ENCODE data around the gene PPP1CC. TPM values are rescaled to one million over a fixed set of nuclear protein-coding genes. Genes with fewer than 3 reads are reported as not detected.
A peak's percentile ranks its signal among the peaks of the same experiment; 100 is the strongest.

PPP1CC gene
- total RNA-seq: 459 and 489 TPM in 2 replicates

GRCh38 chr12:110742718-110743570 is at the start of gene PPP1CC:
Gene PPP1CC (minus strand): TSS chr12:110742891. CDS start chr12:110742707, 184 bp downstream.
- Mint-ChIP-seq H3K9me3 (no peaks in the 10 kb centered on the region), H3K4me3 (peak within 1 kb of the TSS; percentile 99), H3K27me3 (no peaks in the 10 kb centered on the region), H3K36me3 (ENCODE audit: low read depth) (peaks cover 38% of the 10 kb centered on the region), H3K4me1 (peaks cover 35% of the 10 kb centered on the region), H3K27ac (peak within 1 kb of the TSS; percentile 99)
- DNase-seq: peak; percentile 97
- intact Hi-C loops (cut with micrococcal nuclease): loop anchor here (1.0 to 2.0 kb wide), 3 partner anchors 20 to 83 kb away; no protein-coding TSS in a partner anchor

- intact Hi-C loops (cut with micrococcal nuclease): loop anchor here (1.0 kb wide), 1 partner anchor 11 kb away; no protein-coding TSS in a partner anchor
- Mint-ChIP-seq H3K27ac (peak overlapping the region; percentile 59), H3K4me1 (peaks cover 18% of the 10 kb centered on the region), H3K27me3 (no peaks in the 10 kb centered on the region), H3K9me3 (peaks cover 4% of the 10 kb centered on the region), H3K4me3 (peak overlapping the region; percentile 8), H3K36me3 (ENCODE audit: low read depth) (no peaks in the 10 kb centered on the region)
- DNase-seq: no peak
Measured at GRCh38 chr12:110791589-110791988, 48.9 kb upstream of the PPP1CC start.

- Mint-ChIP-seq H3K27me3 (no peaks in the 10 kb centered on the region), H3K9me3 (peaks cover 4% of the 10 kb centered on the region), H3K27ac (no peak overlapping the region), H3K4me1 (peaks cover 18% of the 10 kb centered on the region), H3K36me3 (ENCODE audit: low read depth) (no peaks in the 10 kb centered on the region), H3K4me3 (no peak overlapping the region)
- DNase-seq: no peak
- intact Hi-C loops (cut with micrococcal nuclease): no loop called here
Measured at GRCh38 chr12:110790301-110790700, 47.6 kb upstream of the PPP1CC start.

- H3K36me3 Mint-ChIP-seq (ENCODE audit: low read depth): no peaks in the 10 kb centered on the region
- H3K27me3 Mint-ChIP-seq: no peaks in the 10 kb centered on the region
- no peak for DNase-seq
- H3K9me3 Mint-ChIP-seq: no peaks in the 10 kb centered on the region
- H3K4me1 Mint-ChIP-seq: peaks cover 24% of the 10 kb centered on the region
- H3K4me3 Mint-ChIP-seq: no peak overlapping the region
- H3K27ac Mint-ChIP-seq: no peak overlapping the region
- intact Hi-C loops (cut with micrococcal nuclease): no loop called here
Measured at GRCh38 chr12:110786012-110786411, 43.3 kb upstream of the PPP1CC start.

GRCh38 chr12:110785240-110785639 is 42.5 kb upstream of the PPP1CC start:
- Mint-ChIP-seq H3K27ac (no peak overlapping the region), H3K9me3 (no peaks in the 10 kb centered on the region), H3K4me1 (peaks cover 25% of the 10 kb centered on the region), H3K27me3 (no peaks in the 10 kb centered on the region), H3K4me3 (no peak overlapping the region), H3K36me3 (ENCODE audit: low read depth) (no peaks in the 10 kb centered on the region)
- no peak for DNase-seq
- intact Hi-C loops (cut with micrococcal nuclease): no loop called here

- Mint-ChIP-seq H3K27me3 (no peaks in the 10 kb centered on the region), H3K27ac (no peak overlapping the region), H3K36me3 (ENCODE audit: low read depth) (peaks cover 2% of the 10 kb centered on the region), H3K9me3 (peaks cover 3% of the 10 kb centered on the region), H3K4me3 (no peak overlapping the region), H3K4me1 (peaks cover 41% of the 10 kb centered on the region)
- DNase-seq: no peak
- intact Hi-C loops (cut with micrococcal nuclease): no loop called here
Measured at GRCh38 chr12:110782922-110783321, 40.2 kb upstream of the PPP1CC start.

- peaks cover 43% of the 10 kb centered on the region for H3K4me1 Mint-ChIP-seq
- H3K27me3 Mint-ChIP-seq: no peaks in the 10 kb centered on the region
- H3K36me3 Mint-ChIP-seq (ENCODE audit: low read depth): peaks cover 2% of the 10 kb centered on the region
- intact Hi-C loops (cut with micrococcal nuclease): no loop called here
- H3K27ac Mint-ChIP-seq: peak overlapping the region; percentile 74
- peaks cover 3% of the 10 kb centered on the region for H3K9me3 Mint-ChIP-seq
- no peak overlapping the region for H3K4me3 Mint-ChIP-seq
- DNase-seq: no peak
Measured at GRCh38 chr12:110782094-110782493, 39.4 kb upstream of the PPP1CC start.

GRCh38 chr12:110780448-110780847 is 37.8 kb upstream of the PPP1CC start:
- peaks cover 2% of the 10 kb centered on the region for H3K36me3 Mint-ChIP-seq (ENCODE audit: low read depth)
- DNase-seq: peak; percentile 90
- H3K27ac Mint-ChIP-seq: peak overlapping the region; percentile 97
- H3K27me3 Mint-ChIP-seq: no peaks in the 10 kb centered on the region
- peak overlapping the region; percentile 69 for H3K4me3 Mint-ChIP-seq
- intact Hi-C loops (cut with micrococcal nuclease): loop anchor here (1.0 kb wide), 3 partner anchors 11 to 161 kb away; no protein-coding TSS in a partner anchor
- H3K4me1 Mint-ChIP-seq: peaks cover 58% of the 10 kb centered on the region
- peaks cover 3% of the 10 kb centered on the region for H3K9me3 Mint-ChIP-seq

GRCh38 chr12:110778833-110779577 is 36.3 kb upstream of the PPP1CC start:
- Mint-ChIP-seq H3K36me3 (ENCODE audit: low read depth) (peaks cover 2% of the 10 kb centered on the region), H3K9me3 (peaks cover 3% of the 10 kb centered on the region), H3K4me3 (peak overlapping the region; percentile 69), H3K4me1 (peaks cover 60% of the 10 kb centered on the region), H3K27me3 (no peaks in the 10 kb centered on the region), H3K27ac (peak overlapping the region; percentile 97)
- DNase-seq: peak; percentile 65
- intact Hi-C loops (cut with micrococcal nuclease): no loop called here

GRCh38 chr12:110776410-110776809 is 33.7 kb upstream of the PPP1CC start:
- peaks cover 60% of the 10 kb centered on the region for H3K4me1 Mint-ChIP-seq
- intact Hi-C loops (cut with micrococcal nuclease): loop anchor here (1.0 to 2.0 kb wide), 6 partner anchors 12 to 276 kb away; partner anchors contain the start of gene PPP1CC

GRCh38 chr12:110775997-110776396 is 33.3 kb upstream of the PPP1CC start:
- H3K36me3 Mint-ChIP-seq (ENCODE audit: low read depth): peaks cover 3% of the 10 kb centered on the region
- H3K9me3 Mint-ChIP-seq: peaks cover 3% of the 10 kb centered on the region
- intact Hi-C loops (cut with micrococcal nuclease): loop anchor here (1.0 to 2.0 kb wide), 6 partner anchors 12 to 275 kb away; partner anchors contain the start of gene PPP1CC
- no peak for DNase-seq
- peak overlapping the region; percentile 72 for H3K4me3 Mint-ChIP-seq
- no peaks in the 10 kb centered on the region for H3K27me3 Mint-ChIP-seq
- peaks cover 61% of the 10 kb centered on the region for H3K4me1 Mint-ChIP-seq
- peak overlapping the region; percentile 97 for H3K27ac Mint-ChIP-seq

More at GRCh38 chr12:110776410-110776809, 33.7 kb upstream of the PPP1CC start:
- peaks cover 3% of the 10 kb centered on the region for H3K9me3 Mint-ChIP-seq
- DNase-seq: peak; percentile 85
- H3K27ac Mint-ChIP-seq: peak overlapping the region; percentile 97
- H3K36me3 Mint-ChIP-seq (ENCODE audit: low read depth): peaks cover 3% of the 10 kb centered on the region
- H3K4me3 Mint-ChIP-seq: peak overlapping the region; percentile 72
- H3K27me3 Mint-ChIP-seq: no peaks in the 10 kb centered on the region

GRCh38 chr12:110774824-110775223 is 32.1 kb upstream of the PPP1CC start:
- Mint-ChIP-seq H3K4me3 (no peak overlapping the region), H3K4me1 (peaks cover 55% of the 10 kb centered on the region), H3K27ac (peak overlapping the region; percentile 82), H3K27me3 (no peaks in the 10 kb centered on the region), H3K9me3 (peaks cover 3% of the 10 kb centered on the region), H3K36me3 (ENCODE audit: low read depth) (peaks cover 3% of the 10 kb centered on the region)
- intact Hi-C loops (cut with micrococcal nuclease): no loop called here
- no peak for DNase-seq

- peaks cover 18% of the 10 kb centered on the region for H3K4me1 Mint-ChIP-seq
- intact Hi-C loops (cut with micrococcal nuclease): no loop called here
- DNase-seq: no peak
- H3K27me3 Mint-ChIP-seq: no peaks in the 10 kb centered on the region
- H3K9me3 Mint-ChIP-seq: peaks cover 6% of the 10 kb centered on the region
- H3K4me3 Mint-ChIP-seq: no peak overlapping the region
- H3K36me3 Mint-ChIP-seq (ENCODE audit: low read depth): peaks cover 3% of the 10 kb centered on the region
- no peak overlapping the region for H3K27ac Mint-ChIP-seq
Measured at GRCh38 chr12:110768960-110769359, 26.3 kb upstream of the PPP1CC start.

GRCh38 chr12:110767863-110768262 is 25.2 kb upstream of the PPP1CC start:
- H3K27me3 Mint-ChIP-seq: no peaks in the 10 kb centered on the region
- H3K36me3 Mint-ChIP-seq (ENCODE audit: low read depth): peaks cover 3% of the 10 kb centered on the region
- H3K9me3 Mint-ChIP-seq: peaks cover 6% of the 10 kb centered on the region
- no peak overlapping the region for H3K4me3 Mint-ChIP-seq
- H3K27ac Mint-ChIP-seq: no peak overlapping the region
- no peak for DNase-seq
- peaks cover 21% of the 10 kb centered on the region for H3K4me1 Mint-ChIP-seq
- intact Hi-C loops (cut with micrococcal nuclease): no loop called here

Data from activated CD4-positive, alpha-beta T cell treated with anti-CD3 and anti-CD28 coated beads, Interleukin-2, amount 10 ng/mL, durations not matched to agents 24 days and 14 days (primary cell).